ENCODE measurements around the gene BORCS5.
"Not testable (repeated sequence)": the region's sequence is repeated elsewhere in the genome, so short reads cannot be mapped to it uniquely, and the experiment has no call there.

Gene BORCS5

GRCh38 chr12:12356896-12357718 is at the start of gene BORCS5:
BORCS5 (plus strand) TSS chr12:12357078; CDS start chr12:12357452, 374 bp downstream.
- peak; percentile 99 for DNase-seq

- not testable (repeated sequence) for DNase-seq
Measured at GRCh38 chr12:12310695-12311094, 46.2 kb upstream of the BORCS5 start.

GRCh38 chr12:12315838-12316237 is 41.0 kb upstream of the BORCS5 start:
- DNase-seq: no peak

GRCh38 chr12:12319451-12320183 is 37.3 kb upstream of the BORCS5 start:
- no peak for DNase-seq

DNA sequence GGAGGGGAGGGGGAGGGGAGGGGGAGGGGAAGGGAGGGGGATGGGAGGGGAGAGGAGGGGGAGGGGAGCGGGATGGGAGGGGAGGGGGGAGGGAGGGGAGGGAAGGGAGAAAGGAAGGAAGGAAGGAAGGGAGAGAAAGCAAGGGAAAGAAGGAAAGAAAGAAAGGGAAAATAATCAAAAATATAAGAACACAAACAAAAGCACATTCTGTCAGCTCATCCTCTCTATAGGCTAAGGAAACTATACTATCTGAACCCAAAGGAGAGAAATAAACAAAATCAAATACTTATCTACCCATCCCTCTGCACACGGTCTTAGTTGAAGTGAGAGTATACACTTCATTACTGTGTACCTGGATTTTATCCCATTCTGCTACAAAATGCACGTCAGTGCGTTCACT is 33.8 kb upstream of the BORCS5 start:
- DNase-seq: no peak

- DNase-seq: no peak
Measured at GRCh38 chr12:12323591-12323990, 33.3 kb upstream of the BORCS5 start.

GRCh38 chr12:12326262-12326661 is 30.6 kb upstream of the BORCS5 start:
- no peak for DNase-seq

GRCh38 chr12:12327802-12328201 is 29.1 kb upstream of the BORCS5 start:
- DNase-seq: no peak

GRCh38 chr12:12331244-12331771 is 25.6 kb upstream of the BORCS5 start:
- no peak for DNase-seq

- DNase-seq: no peak
Measured at GRCh38 chr12:12331896-12332295, 25.0 kb upstream of the BORCS5 start.

DNA sequence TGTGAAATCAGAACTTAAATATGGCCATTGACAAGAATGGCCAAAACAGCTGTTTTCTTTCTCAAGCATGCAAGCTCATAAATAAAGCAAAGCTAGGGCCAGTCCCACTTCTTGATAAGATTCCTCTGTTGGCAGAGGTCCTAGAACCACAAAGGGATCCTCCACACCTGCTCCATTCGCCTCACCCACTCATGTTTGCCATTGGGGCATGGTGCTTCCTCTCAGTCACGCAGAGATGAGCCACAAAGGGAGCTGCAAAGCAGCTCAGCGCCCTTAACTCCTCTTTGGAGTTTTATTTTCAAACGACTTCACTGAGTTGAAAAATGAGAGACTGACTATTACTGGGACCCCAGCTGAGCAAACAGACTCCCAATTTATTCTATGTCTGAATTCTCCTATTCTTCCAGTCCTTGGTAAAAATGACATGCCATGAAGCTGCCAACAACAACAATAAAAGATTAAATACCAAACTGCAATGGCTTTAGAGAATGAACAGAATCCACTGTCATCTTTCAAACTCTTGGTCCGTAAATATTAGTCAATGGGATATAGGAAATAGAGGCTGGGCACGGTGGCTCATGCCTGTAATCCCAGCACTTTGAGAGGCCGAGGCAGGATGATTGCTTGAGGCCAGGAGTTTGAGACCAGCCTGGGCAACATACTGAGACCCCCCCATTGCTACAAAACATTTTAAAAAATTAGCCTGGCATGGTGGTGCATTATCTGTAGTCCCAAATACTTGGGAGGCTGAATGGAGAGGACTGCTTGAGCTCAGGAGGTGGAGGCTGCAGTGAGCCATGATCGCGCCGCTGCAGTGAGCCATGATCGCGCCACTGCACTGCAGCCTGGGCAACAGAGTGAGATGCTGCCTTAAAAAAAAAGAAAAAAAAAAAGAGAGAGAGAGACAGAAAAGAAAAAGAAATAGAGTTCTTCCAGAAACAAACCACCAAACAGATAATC is 23.2 kb upstream of the BORCS5 start:
- no peak for DNase-seq

GRCh38 chr12:12334367-12335040 is 22.4 kb upstream of the BORCS5 start:
- peak; percentile 59 for DNase-seq

- DNase-seq: no peak
Measured at GRCh38 chr12:12336049-12336411, 20.8 kb upstream of the BORCS5 start.

GRCh38 chr12:12336511-12336910 is 20.4 kb upstream of the BORCS5 start:
- DNase-seq: no peak

DNA sequence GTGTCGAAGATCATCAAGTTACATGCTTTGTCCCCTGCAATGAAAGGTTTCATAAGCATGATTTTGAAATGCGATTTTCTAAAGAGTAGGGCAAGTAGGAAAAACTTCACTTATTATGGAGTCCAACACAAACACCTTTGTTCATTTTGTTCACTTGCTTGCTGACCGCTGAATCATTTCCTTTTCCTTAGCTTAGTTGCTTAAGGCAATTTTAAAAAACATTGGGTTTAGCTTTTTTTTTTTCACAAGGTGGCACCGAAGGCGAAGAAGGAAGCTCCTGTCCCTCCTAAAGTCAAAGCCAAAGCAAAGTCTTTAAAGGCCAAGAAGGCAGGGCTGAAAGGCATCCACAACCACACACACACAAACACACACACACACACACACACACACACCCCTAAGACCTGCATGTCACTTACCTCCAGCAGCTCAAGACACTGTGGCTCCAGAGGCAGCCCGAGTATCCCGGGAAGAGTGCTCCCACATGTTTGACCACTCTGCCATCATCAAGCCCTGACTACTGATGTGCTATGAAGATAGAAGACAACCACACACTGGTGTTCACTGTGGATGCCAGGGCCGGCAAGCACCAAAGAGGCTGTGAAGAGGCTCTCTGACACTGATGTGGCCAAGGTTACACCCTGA is 18.2 kb upstream of the BORCS5 start:
- DNase-seq: no peak

DNA sequence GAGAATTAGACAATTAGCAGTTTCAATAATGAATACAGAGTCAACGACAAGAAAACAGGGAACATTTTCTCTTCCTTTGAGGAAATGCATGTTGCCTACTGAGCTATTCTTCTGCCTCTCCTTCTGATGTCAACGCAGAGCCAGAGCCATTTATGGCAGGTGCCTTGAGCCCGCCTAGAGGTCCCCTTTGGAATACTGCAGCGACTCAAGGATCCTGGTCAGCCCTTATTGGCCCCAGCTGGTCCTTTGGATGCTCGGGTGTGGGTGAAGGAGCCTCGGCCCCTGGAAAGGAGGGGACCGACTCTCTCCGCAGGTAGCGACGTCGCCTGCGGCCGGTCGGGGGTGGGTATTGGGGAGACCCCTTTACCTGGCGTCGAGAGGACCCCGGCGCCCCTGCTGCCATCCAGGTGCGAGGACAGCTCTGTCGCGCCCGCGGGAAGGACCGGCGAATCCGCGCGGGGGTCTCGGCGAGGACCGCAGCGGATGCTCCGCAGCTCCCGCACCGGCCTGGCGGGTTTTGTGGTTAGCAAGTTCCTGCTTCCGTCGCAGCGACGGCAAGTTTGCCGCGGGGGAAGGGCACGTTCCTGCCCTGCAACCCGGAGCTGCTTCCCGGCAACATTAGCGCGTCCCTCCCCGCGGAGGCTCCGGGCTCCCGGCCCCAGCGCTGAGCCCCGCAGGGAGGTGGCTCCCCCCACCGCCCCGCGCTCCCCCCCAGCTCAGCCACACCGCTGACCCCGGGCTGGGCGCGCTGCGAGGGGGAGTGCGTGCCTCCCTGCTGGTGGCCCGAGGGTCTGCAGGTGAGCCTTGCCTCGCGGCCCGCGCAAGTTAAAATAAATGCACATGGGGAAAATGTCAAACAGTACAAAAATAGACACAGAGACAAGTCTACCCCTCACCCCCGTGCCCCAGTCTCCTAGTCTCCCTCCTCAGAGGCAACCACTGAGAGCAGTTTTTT is 6.9 kb upstream of the BORCS5 start, which contains the start of gene MANSC1:
MANSC1 (minus strand) TSS at position 532 of the 955 bp plus-strand sequence. CDS start 6,928 bp downstream, outside the sequence.
- DNase-seq: peak; percentile 57

DNA sequence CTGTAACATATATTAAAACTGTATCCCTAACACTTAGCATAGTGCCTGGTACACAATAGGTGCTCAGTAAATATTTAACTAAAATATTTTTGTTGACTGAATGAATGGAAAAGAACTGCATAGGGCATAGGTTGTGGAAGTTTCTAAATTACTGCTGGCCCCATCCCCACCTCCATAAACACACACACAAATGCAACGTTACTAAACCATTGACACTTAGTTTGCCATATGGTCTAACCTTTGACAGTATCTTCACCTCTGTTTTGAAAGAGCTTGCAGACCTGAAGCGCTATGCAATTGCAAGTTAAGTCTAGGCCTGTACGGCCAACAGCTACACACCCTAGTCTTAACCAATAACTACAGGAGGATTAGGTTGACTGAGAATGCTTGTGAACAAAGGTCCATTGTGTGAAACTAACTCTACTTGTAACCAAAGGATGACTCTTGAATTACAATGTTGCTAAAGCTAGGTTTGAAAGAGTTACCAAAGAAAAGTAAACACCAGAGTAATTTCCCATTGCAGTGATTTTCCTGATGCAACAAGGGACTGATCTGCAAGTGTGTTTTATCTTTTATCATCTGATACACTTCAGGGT is 5.9 kb upstream of the BORCS5 start:
- DNase-seq: no peak

- DNase-seq: not testable (repeated sequence)
Measured at GRCh38 chr12:12351468-12352185, 5.3 kb upstream of the BORCS5 start.

GRCh38 chr12:12353276-12353675 is 3.6 kb upstream of the BORCS5 start:
- no peak for DNase-seq

Measured in activated naive CD4-positive, alpha-beta T cell treated with anti-CD3 and anti-CD28 coated beads, Interleukin-2, amount 50 U/mL, for 16 hours (primary cell).